Body of pancreas (tissue), 4 donors: Measurements from ENCODE around the gene A3GALT2. TPM values are rescaled to one million over a fixed set of nuclear protein-coding genes. Genes with fewer than 3 reads are reported as not detected.

Source experiments
- ATAC-seq: fragments of 150-250 bp; one replicate; pipeline ENCODE4 v1.9.1; 2016
- DNase-seq, 4 donors: peaks; one replicate each; pipeline ENCODE4 v3.0.0-alpha.2; 2019
- H3K27ac ChIP-seq, 4 donors: fragments of 200-600 bp; sonication (generic); 1 replicate in 3 of 4; 2 replicates in 1 of 4; pipeline versions ENCODE4 v1.5.1 to v1.6.1; 2016 to 2019; ENCODE audit warnings: mild to moderate bottlenecking in 1 of 4, mixed read lengths in 1 of 4, moderate library complexity in 1 of 4
- H3K27me3 ChIP-seq, 2 donors: fragments of 200-600 bp; sonication (generic); one replicate each; pipeline ENCODE4 v1.6.0; 2016; ENCODE audit warnings: mild to moderate bottlenecking in 1 of 2
- H3K36me3 ChIP-seq, 2 donors: fragments of 200-600 bp; sonication (generic); replicated peaks in 1 of 2; 2 replicates each; pipeline ENCODE4 v1.5.1; 2016; ENCODE audit warnings: low read depth in 2 of 2; ENCODE audit not compliant: insufficient read depth in 1 of 2
- H3K4me1 ChIP-seq: fragments of 200-600 bp; sonication (generic); one replicate; pipeline ENCODE4 v1.6.0; 2016
- H3K4me3 ChIP-seq, 2 donors: fragments of 200-600 bp; sonication (generic); 1 replicate in 1 of 2; 2 replicates in 1 of 2; pipeline ENCODE4 v1.5.1; 2016 to 2019
- H3K9me3 ChIP-seq, 3 donors: fragments of 200-600 bp; sonication (generic); 1 replicate in 2 of 3; 2 replicates in 1 of 3; pipeline ENCODE4 v1.5.1; 2016
- CTCF ChIP-seq, 7 experiments: fragments of 450-650 bp in 4 of 7; fragments of 200-600 bp in 3 of 7; sonication (generic) in 3 of 7; IDR thresholded peaks; one replicate each; pipeline ENCODE4 v1.5.1; 2016 to 2019; ENCODE audit warnings: antibody characterized with exemption in 7 of 7
- POLR2A ChIP-seq, 3 donors: fragments of 450-650 bp; IDR thresholded peaks; one replicate each; pipeline ENCODE4 v1.6.1; 2016; ENCODE audit warnings: antibody characterized with exemption in 3 of 3, mild to moderate bottlenecking in 2 of 3
- WGBS, 2 donors: methylation state at CpG; one replicate each; pipeline ENCODE4 v1.1.5; 2017; 5-methylcytosine and 5-hydroxymethylcytosine counted together
- intact Hi-C: fragments of 100-400 bp; cut with DNase I; formaldehyde crosslinking; loops from one replicate; pipeline ENCODE4 v1.15.1; 2023
- total RNA-seq, 2 donors: library from RNA; depleted of rRNA; stranded (reverse); fragments of >200 nt; gene quantifications; one replicate each; pipeline ENCODE4 v1.1.0, GENCODE V29; 2016

The A3GALT2 gene
- total RNA-seq, 2 donors from 2014 or later = not detected

- H3K27ac ChIP-seq = no peak overlapping the region
- H3K4me1 ChIP-seq = peaks cover 10% of the 10 kb centered on the region
- DNase-seq (peak in 2 of 4 donors; percentile 17 to 25), ATAC-seq (no peak)
- no peaks in the 10 kb centered on the region for H3K27me3 ChIP-seq
- intact Hi-C loops = no loop called here
- WGBS, 2 donors = 15 to 57% methylated on average over 20 to 105 of the region's 113 CpGs
- no peaks in the 10 kb centered on the region for H3K9me3 ChIP-seq
- no peaks in the 10 kb centered on the region for H3K36me3 ChIP-seq
- TF ChIP-seq POLR2A (IDR thresholded peaks at IDR 0.05) (no peak), CTCF (IDR thresholded peaks at IDR 0.05) (no peak)
- H3K4me3 ChIP-seq = no peak overlapping the region
These were observed 14.0 kb downstream of the A3GALT2 start for GRCh38 chr1:33306653-33307493.

- Histone ChIP-seq H3K36me3 (no peaks in the 10 kb centered on the region), H3K9me3 (no peaks in the 10 kb centered on the region), H3K27ac (no peak overlapping the region), H3K4me3 (no peak overlapping the region), H3K4me1 (peaks cover 10% of the 10 kb centered on the region), H3K27me3 (no peaks in the 10 kb centered on the region)
- ATAC-seq (no peak), DNase-seq (peak in 1 of 4 donors; percentile 3)
- intact Hi-C loops = no loop called here
- TF ChIP-seq POLR2A (IDR thresholded peaks at IDR 0.05) = no peak
- TF ChIP-seq CTCF (IDR thresholded peaks at IDR 0.05) = no peak
- WGBS, 2 donors = 66% methylated on average over 17 to 20 of the region's 20 CpGs
These were observed 14.9 kb downstream of the A3GALT2 start for GRCh38 chr1:33305816-33306652.

GRCh38 chr1:33305016-33305415 is 15.9 kb downstream of the A3GALT2 start:
- no peaks in the 10 kb centered on the region for H3K9me3 ChIP-seq
- no peak for DNase-seq
- no peak for ATAC-seq
- H3K36me3 ChIP-seq = no peaks in the 10 kb centered on the region
- H3K27ac ChIP-seq = no peak overlapping the region
- no peak overlapping the region for H3K4me3 ChIP-seq
- peaks cover 10% of the 10 kb centered on the region for H3K4me1 ChIP-seq
- 86 to 92% methylated on average over 4 to 5 of the region's 5 CpGs for WGBS, 2 donors
- H3K27me3 ChIP-seq = no peaks in the 10 kb centered on the region
- TF ChIP-seq CTCF (IDR thresholded peaks at IDR 0.05) = no peak
- no peak for TF ChIP-seq POLR2A (IDR thresholded peaks at IDR 0.05)
- intact Hi-C loops = no loop called here

- peak in 1 of 4 donors; percentile 2 for DNase-seq
- TF ChIP-seq CTCF (IDR thresholded peaks at IDR 0.05) = no peak
- no peak for TF ChIP-seq POLR2A (IDR thresholded peaks at IDR 0.05)
- H3K27ac ChIP-seq = no peak overlapping the region
- no peaks in the 10 kb centered on the region for H3K36me3 ChIP-seq
- peaks cover 10% of the 10 kb centered on the region for H3K4me1 ChIP-seq
- 90 to 93% methylated on average over 1 of the region's 1 CpG for WGBS, 2 donors
- no peak overlapping the region for H3K4me3 ChIP-seq
- H3K9me3 ChIP-seq = no peaks in the 10 kb centered on the region
- intact Hi-C loops = no loop called here
- no peak for ATAC-seq
- H3K27me3 ChIP-seq = no peaks in the 10 kb centered on the region
These were observed 18.6 kb downstream of the A3GALT2 start for GRCh38 chr1:33302325-33302724.
